GM12891 (cell line): ENCODE data around the gene PPP4R3A.

Experiments
- POLR2A ChIP-seq: IDR thresholded peaks from 2 replicates; pipeline ENCODE4 v1.6.1; 2011; ENCODE audit warnings: low read depth, low read length, control low read depth
- POLR2AphosphoS5 ChIP-seq: IDR thresholded peaks from 2 replicates; pipeline ENCODE4 v1.6.1; 2011; ENCODE audit warnings: low read depth, low read length, control low read depth
- POU2F2 ChIP-seq: IDR thresholded peaks from 2 replicates; pipeline ENCODE4 v1.6.1; 2011; ENCODE audit warnings: low read depth, mild to moderate bottlenecking, control low read depth, low read length, moderate library complexity
- SPI1 ChIP-seq: IDR thresholded peaks from 2 replicates; pipeline ENCODE4 v1.6.1; 2011; ENCODE audit warnings: low read depth, low read length, control low read depth
- TAF1 ChIP-seq: IDR thresholded peaks from 2 replicates; pipeline ENCODE4 v1.6.1; 2011; ENCODE audit warnings: low read depth, low read length, control low read depth

- TF ChIP-seq POLR2AphosphoS5 = no peak
- peak; percentile 19; the same call in 1 of the 2 replicates for TF ChIP-seq POLR2A
- TF ChIP-seq TAF1 = no peak
- no peak for TF ChIP-seq POU2F2
- TF ChIP-seq SPI1 = no peak
Observed at GRCh38 chr14:91413547-91414474, 96.3 kb downstream of the PPP4R3A start.
